ENCODE results near the gene NOB1. TPM values are rescaled to one million over a fixed set of nuclear protein-coding genes. Genes with fewer than 3 reads are reported as not detected.

The NOB1 gene
- 5.5 and 20.0 TPM in 2 replicates for polyA plus RNA-seq

GRCh38 chr16:69754469-69755310, at the start of gene NOB1:
TSS of gene NOB1 (minus strand) at chr16:69754926. CDS start at chr16:69754910, 16 bp downstream.

GRCh38 chr16:69761983-69762813, 7.5 kb upstream of the NOB1 start, which contains the start of gene WWP2:
TSS of gene WWP2 (plus strand) at chr16:69762332. CDS start at chr16:69787011, 24,679 bp downstream.

GRCh38 chr16:69726313-69727060, 28.2 kb downstream of the NOB1 start, which contains the start of gene NQO1:
TSS of gene NQO1 (minus strand) at chr16:69726560. CDS start at chr16:69726439, 121 bp downstream.

Other genes with a start within 250 kb of the NOB1 start
- 8.4 and 11.5 TPM in 2 replicates for gene NFAT5, start 189.0 kb downstream of the NOB1 start, polyA plus RNA-seq
- gene NQO1, start 28.4 kb downstream of the NOB1 start, polyA plus RNA-seq = 5.2 and 13.0 TPM in 2 replicates
- gene WWP2, start 7.4 kb upstream of the NOB1 start, polyA plus RNA-seq = 4.6 and 8.9 TPM in 2 replicates
- not detected in 2 replicates for gene CLEC18A, start 196.4 kb upstream of the NOB1 start, polyA plus RNA-seq

All from Purkinje cell (primary cell).